ENCODE results near the gene MCFD2.

GRCh38 chr2:46859482-46859881 lies 56.1 kb downstream of the MCFD2 start:
- no peak for TF ChIP-seq POLR2A (IDR thresholded peaks at IDR 0.05; ENCODE audit: low read depth, low read length)
- TF ChIP-seq TAF1 (IDR thresholded peaks at IDR 0.05; ENCODE audit: borderline replicate concordance, low read depth, low read length): no peak

Data from GM12892 (cell line).